GM18858 (cell line): ENCODE measurements around the gene PIK3C2A.

Experiments
- ATAC-seq: cut with Tn5 transposase; IDR thresholded peaks from one replicate; pipeline ENCODE4 v1.9.1; 2021; ENCODE audit not compliant: unreplicated experiment

Gene PIK3C2A

GRCh38 chr11:17163736-17164135 lies 44.0 kb downstream of the PIK3C2A start:
- no peak for ATAC-seq

GRCh38 chr11:17163291-17163690 lies 44.5 kb downstream of the PIK3C2A start:
- ATAC-seq = no peak

- ATAC-seq = no peak
Measured at GRCh38 chr11:17162376-17162775, 45.4 kb downstream of the PIK3C2A start.

- ATAC-seq = no peak
Measured at GRCh38 chr11:17161515-17161914, 46.3 kb downstream of the PIK3C2A start.

- ATAC-seq = no peak
Measured at GRCh38 chr11:17159441-17159840, 48.3 kb downstream of the PIK3C2A start.
